ENCODE results near the gene PACRG. TPM values are rescaled to one million over a fixed set of nuclear protein-coding genes. Genes with fewer than 3 reads are reported as not detected.

PACRG gene
- total and polyA plus RNA-seq, 2 of the 8 experiments (the other 6 are each of a cell fraction or from before 2014, with no cell fraction given) = 0.44 to 0.54 TPM

DNA sequence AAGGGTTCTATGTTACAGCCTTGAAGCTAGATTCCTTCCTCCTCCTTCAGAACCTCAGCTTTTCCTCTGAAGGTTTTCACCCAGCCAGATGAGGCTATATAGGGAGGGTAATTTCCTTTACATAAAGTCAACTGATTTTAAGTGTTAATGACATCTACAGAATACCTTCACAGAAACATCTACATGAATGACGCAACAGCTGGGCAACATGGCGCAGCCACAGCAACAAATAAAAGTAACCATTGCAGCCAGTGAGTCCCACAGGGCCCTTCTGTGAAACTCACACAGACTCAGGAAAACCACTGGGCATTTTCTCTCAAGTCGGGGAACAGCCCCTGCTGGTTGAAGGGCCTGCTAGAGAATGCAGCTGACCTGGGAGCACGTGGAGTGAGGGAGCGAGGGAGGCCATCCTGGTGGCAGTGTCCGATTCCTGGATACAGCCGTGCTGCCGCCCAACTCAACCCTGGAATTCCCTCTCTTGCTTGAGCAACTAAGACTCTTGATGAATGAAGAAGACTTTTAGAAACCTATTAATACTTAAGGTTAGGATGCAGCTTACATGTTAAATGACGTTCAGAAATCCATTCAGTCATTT lies 176.4 kb downstream of the PACRG start:
- TF ChIP-seq KDM1A (IDR thresholded peaks at IDR 0.05; ENCODE audit: borderline replicate concordance, low read length) (no peak), GTF2F1 (IDR thresholded peaks at IDR 0.05; ENCODE audit: borderline replicate concordance, low read depth, low read length) (no peak)
- no peak overlapping the region for H3K18ac ChIP-seq (ENCODE audit: extremely low read depth, low read length)
- H3K4ac ChIP-seq (replicated peaks; ENCODE audit: insufficient read length, low read depth, low read length) = no peak overlapping the region
- no peaks in the 10 kb centered on the region for H3K27me3 ChIP-seq (replicated peaks in 1 of 4; ENCODE audit: control insufficient read depth in 3 of 4, extremely low read depth in 1 of 4, insufficient read depth in 3 of 4, low read length in 3 of 4)
- H3K79me2 ChIP-seq (ENCODE audit: control insufficient read depth in 1 of 2, insufficient read depth in 2 of 2, low read length in 2 of 2) = no peaks in the 10 kb centered on the region
- DNase-seq (ENCODE audit: low read depth in 1 of 2, low spot score in 2 of 2) (no peak), FAIRE-seq (no peak)
- H4K20me1 ChIP-seq (replicated peaks in 1 of 2; ENCODE audit: control insufficient read depth in 1 of 2, insufficient read depth in 2 of 2, low read length in 2 of 2) = no peaks in the 10 kb centered on the region
- ChIA-PET CTCF (ENCODE audit: partially characterized antibody) (interaction anchor here (0.7 to 1.1 kb wide), 3 partner anchors 8 to 38 kb away, joined by 3 read pairs; no protein-coding TSS in a partner anchor), POLR2A (ENCODE audit: partially characterized antibody) (no interaction called here)
- no peak overlapping the region for H3K23ac ChIP-seq (ENCODE audit: insufficient read length)
- 94% methylated on average over 9 of the region's 9 CpGs; no CpG with 5 or more reads in 1 of the 2 experiments for WGBS, 2 experiments (ENCODE audit: extremely low coverage in 1 of 2, insufficient coverage in 1 of 2, insufficient read length in 1 of 2, insufficient replicate concordance in 2 of 2, low coverage in 1 of 2, low lambda C conversion rate in 2 of 2, missing lambda C conversion rate in 1 of 2)
- H3K23me2 ChIP-seq (ENCODE audit: low read depth, low read length) = no peaks in the 10 kb centered on the region
- no peak overlapping the region for H4K5ac ChIP-seq (ENCODE audit: insufficient read length, low read depth, low read length)
- no peak overlapping the region for H3K14ac ChIP-seq (ENCODE audit: insufficient read length)
- no peak overlapping the region for H2AK5ac ChIP-seq (ENCODE audit: low read depth, low read length)
- H3K4me2 ChIP-seq (ENCODE audit: insufficient read depth in 1 of 2, low read depth in 2 of 2, low read length in 2 of 2) = no peak overlapping the region
- no peak overlapping the region for H2BK5ac ChIP-seq (ENCODE audit: low read depth, low read length)
- no peaks in the 10 kb centered on the region for H3K4me1 ChIP-seq (replicated peaks in 1 of 4; ENCODE audit: control insufficient read depth in 3 of 4, insufficient read depth in 4 of 4, low read length in 3 of 4)
- H3K27ac ChIP-seq (ENCODE audit: low read depth, low read length) = no peak overlapping the region
- no peak overlapping the region for H2AFZ ChIP-seq (ENCODE audit: low read length)
- H3K4me3 ChIP-seq (ENCODE audit: extremely low read depth in 1 of 4, insufficient read depth in 2 of 4, low read depth in 3 of 4, low read length in 4 of 4) = no peak overlapping the region
- H2BK120ac ChIP-seq (replicated peaks; ENCODE audit: low read depth, low read length) = no peak overlapping the region
- H4K8ac ChIP-seq (ENCODE audit: extremely low read depth, insufficient read depth, low read length) = no peak overlapping the region
- no peak overlapping the region for H3K56ac ChIP-seq (replicated peaks; ENCODE audit: insufficient read length, low read depth, low read length)
- H2BK12ac ChIP-seq (ENCODE audit: low read depth, low read length) = no peak overlapping the region
- no peak overlapping the region for H2BK15ac ChIP-seq (ENCODE audit: low read length)
- H3K9me3 ChIP-seq (ENCODE audit: insufficient read depth in 2 of 2, low read depth in 1 of 2, low read length in 1 of 2) = no peaks in the 10 kb centered on the region
- H4K91ac ChIP-seq (replicated peaks; ENCODE audit: insufficient read length, low read length) = no peak overlapping the region
- no peak overlapping the region for H2BK20ac ChIP-seq (ENCODE audit: low read length)
- H3K36me3 ChIP-seq (ENCODE audit: control insufficient read depth in 2 of 4, insufficient read depth in 4 of 4, low read length in 3 of 4) = no peaks in the 10 kb centered on the region
- H3K79me1 ChIP-seq (ENCODE audit: low read depth, low read length) = no peaks in the 10 kb centered on the region
- H3K9ac ChIP-seq (replicated peaks in 1 of 4; ENCODE audit: extremely low read depth in 1 of 4, low read depth in 3 of 4, low read length in 3 of 4) = no peak overlapping the region
